ENCODE measurements around the gene ZNF786.
"Not testable (repeated sequence)": the region's sequence is repeated elsewhere in the genome, so short reads cannot be mapped to it uniquely, and the experiment has no call there.

ZNF786 gene

GRCh38 chr7:149041350-149041749 is 49.2 kb downstream of the ZNF786 start:
- Histone ChIP-seq H3K18ac (ENCODE audit: low read length) (no peak overlapping the region), H3K4me2 (ENCODE audit: insufficient read depth, low read length, poor library complexity, severe bottlenecking) (no peak overlapping the region), H3K4ac (ENCODE audit: low read length) (no peak overlapping the region), H2BK15ac (ENCODE audit: low read length) (no peak overlapping the region), H2AK5ac (ENCODE audit: low read depth, low read length) (no peak overlapping the region), H3K4me3 (ENCODE audit: low read length in 2 of 2) (no peak overlapping the region), H3K36me3 (replicated peaks in 1 of 2; ENCODE audit: control insufficient read depth in 2 of 2, insufficient read depth in 2 of 2, low read length in 2 of 2) (no peaks in the 10 kb centered on the region), H3K14ac (ENCODE audit: low read length) (no peak overlapping the region), H3K27me3 (ENCODE audit: control insufficient read depth in 3 of 3, insufficient read depth in 3 of 3, low read depth in 1 of 3, low read length in 3 of 3) (no peaks in the 10 kb centered on the region), H3K9me3 (replicated peaks in 1 of 2; ENCODE audit: control insufficient read depth in 2 of 2, insufficient read depth in 1 of 2, low read depth in 1 of 2, low read length in 2 of 2) (peaks cover 0 to 4% of the 10 kb centered on the region in 2 donors), H3K4me1 (ENCODE audit: control insufficient read depth in 2 of 2, insufficient read depth in 1 of 2, low read depth in 1 of 2, low read length in 2 of 2) (peaks cover 0 to 1% of the 10 kb centered on the region in 2 donors), H2BK120ac (ENCODE audit: low read depth, low read length) (no peak overlapping the region), H3K23ac (ENCODE audit: low read depth, low read length, poor library complexity) (no peak overlapping the region), H2BK5ac (ENCODE audit: low read length) (no peak overlapping the region), H3K9ac (ENCODE audit: low read depth, low read length, poor library complexity) (no peak overlapping the region), H2BK12ac (ENCODE audit: low read length) (no peak overlapping the region), H2AFZ (ENCODE audit: low read length) (no peak overlapping the region), H4K91ac (ENCODE audit: low read depth, low read length, poor library complexity) (no peak overlapping the region), H3K27ac (replicated peaks; ENCODE audit: low read length) (no peak overlapping the region), H3K79me1 (ENCODE audit: low read depth, low read length) (no peaks in the 10 kb centered on the region), H4K8ac (ENCODE audit: low read depth, low read length) (no peak overlapping the region)
- WGBS, 2 donors (ENCODE audit: extremely low coverage in 2 of 2, insufficient read length in 2 of 2, insufficient replicate concordance in 1 of 2): no CpG with 5 or more reads among the region's 5 CpGs
- DNase-seq (ENCODE audit: low spot score): no peak

GRCh38 chr7:149038641-149039040 is 51.9 kb downstream of the ZNF786 start:
- H2BK15ac ChIP-seq (ENCODE audit: low read length); H3K9me3 ChIP-seq (replicated peaks in 1 of 2; ENCODE audit: control insufficient read depth in 2 of 2, insufficient read depth in 1 of 2, low read depth in 1 of 2, low read length in 2 of 2); H3K4me2 ChIP-seq (ENCODE audit: insufficient read depth, low read length, poor library complexity, severe bottlenecking); H3K79me1 ChIP-seq (ENCODE audit: low read depth, low read length); H3K4ac ChIP-seq (ENCODE audit: low read length); H3K23ac ChIP-seq (ENCODE audit: low read depth, low read length, poor library complexity); H3K9ac ChIP-seq (ENCODE audit: low read depth, low read length, poor library complexity); H2AK5ac ChIP-seq (ENCODE audit: low read depth, low read length); DNase-seq (ENCODE audit: low spot score); H3K27me3 ChIP-seq (ENCODE audit: control insufficient read depth in 3 of 3, insufficient read depth in 3 of 3, low read depth in 1 of 3, low read length in 3 of 3); H2BK120ac ChIP-seq (ENCODE audit: low read depth, low read length); H2BK5ac ChIP-seq (ENCODE audit: low read length); H4K8ac ChIP-seq (ENCODE audit: low read depth, low read length); H2AFZ ChIP-seq (ENCODE audit: low read length); H4K91ac ChIP-seq (ENCODE audit: low read depth, low read length, poor library complexity); H3K36me3 ChIP-seq (replicated peaks in 1 of 2; ENCODE audit: control insufficient read depth in 2 of 2, insufficient read depth in 2 of 2, low read length in 2 of 2); H2BK12ac ChIP-seq (ENCODE audit: low read length); H3K4me3 ChIP-seq (ENCODE audit: low read length in 2 of 2); H3K18ac ChIP-seq (ENCODE audit: low read length); H3K4me1 ChIP-seq (ENCODE audit: control insufficient read depth in 2 of 2, insufficient read depth in 1 of 2, low read depth in 1 of 2, low read length in 2 of 2); H3K27ac ChIP-seq (replicated peaks; ENCODE audit: low read length); H3K14ac ChIP-seq (ENCODE audit: low read length): not testable (repeated sequence)
- WGBS, 2 donors (ENCODE audit: extremely low coverage in 2 of 2, insufficient read length in 2 of 2, insufficient replicate concordance in 1 of 2): no CpG with 5 or more reads among the region's 32 CpGs

- H3K23ac ChIP-seq (ENCODE audit: low read depth, low read length, poor library complexity): no peak overlapping the region
- H2AK5ac ChIP-seq (ENCODE audit: low read depth, low read length): no peak overlapping the region
- no peak overlapping the region for H2BK5ac ChIP-seq (ENCODE audit: low read length)
- H2AFZ ChIP-seq (ENCODE audit: low read length): no peak overlapping the region
- WGBS, 2 donors (ENCODE audit: extremely low coverage in 2 of 2, insufficient read length in 2 of 2, insufficient replicate concordance in 1 of 2): no CpG with 5 or more reads among the region's 1 CpG
- no peaks in the 10 kb centered on the region for H3K36me3 ChIP-seq (replicated peaks in 1 of 2; ENCODE audit: control insufficient read depth in 2 of 2, insufficient read depth in 2 of 2, low read length in 2 of 2)
- no peak overlapping the region for H4K8ac ChIP-seq (ENCODE audit: low read depth, low read length)
- no peak for DNase-seq (ENCODE audit: low spot score)
- H2BK120ac ChIP-seq (ENCODE audit: low read depth, low read length): no peak overlapping the region
- no peak overlapping the region for H2BK15ac ChIP-seq (ENCODE audit: low read length)
- H3K27ac ChIP-seq (replicated peaks; ENCODE audit: low read length): no peak overlapping the region
- no peak overlapping the region for H3K4ac ChIP-seq (ENCODE audit: low read length)
- H3K9ac ChIP-seq (ENCODE audit: low read depth, low read length, poor library complexity): no peak overlapping the region
- H3K4me3 ChIP-seq (ENCODE audit: low read length in 2 of 2): no peak overlapping the region
- H3K18ac ChIP-seq (ENCODE audit: low read length): no peak overlapping the region
- H3K14ac ChIP-seq (ENCODE audit: low read length): no peak overlapping the region
- no peak overlapping the region for H4K91ac ChIP-seq (ENCODE audit: low read depth, low read length, poor library complexity)
- H3K9me3 ChIP-seq (replicated peaks in 1 of 2; ENCODE audit: control insufficient read depth in 2 of 2, insufficient read depth in 1 of 2, low read depth in 1 of 2, low read length in 2 of 2): peaks cover 0 to 2% of the 10 kb centered on the region in 2 donors
- no peaks in the 10 kb centered on the region for H3K79me1 ChIP-seq (ENCODE audit: low read depth, low read length)
- H3K4me2 ChIP-seq (ENCODE audit: insufficient read depth, low read length, poor library complexity, severe bottlenecking): no peak overlapping the region
- H3K4me1 ChIP-seq (ENCODE audit: control insufficient read depth in 2 of 2, insufficient read depth in 1 of 2, low read depth in 1 of 2, low read length in 2 of 2): no peaks in the 10 kb centered on the region
- H2BK12ac ChIP-seq (ENCODE audit: low read length): no peak overlapping the region
- no peaks in the 10 kb centered on the region for H3K27me3 ChIP-seq (ENCODE audit: control insufficient read depth in 3 of 3, insufficient read depth in 3 of 3, low read depth in 1 of 3, low read length in 3 of 3)
Measured at GRCh38 chr7:149036676-149037075, 53.8 kb downstream of the ZNF786 start.

- H3K4me1 ChIP-seq (ENCODE audit: control insufficient read depth in 2 of 2, insufficient read depth in 1 of 2, low read depth in 1 of 2, low read length in 2 of 2): peaks cover 4 to 5% of the 10 kb centered on the region in 2 donors
- H3K36me3 ChIP-seq (replicated peaks in 1 of 2; ENCODE audit: control insufficient read depth in 2 of 2, insufficient read depth in 2 of 2, low read length in 2 of 2): peaks cover 0 to 2% of the 10 kb centered on the region in 2 donors
- H4K91ac ChIP-seq (ENCODE audit: low read depth, low read length, poor library complexity): no peak overlapping the region
- no peak overlapping the region for H3K4me2 ChIP-seq (ENCODE audit: insufficient read depth, low read length, poor library complexity, severe bottlenecking)
- H2AK5ac ChIP-seq (ENCODE audit: low read depth, low read length): no peak overlapping the region
- H3K14ac ChIP-seq (ENCODE audit: low read length): no peak overlapping the region
- no peak overlapping the region for H3K27ac ChIP-seq (replicated peaks; ENCODE audit: low read length)
- H3K79me1 ChIP-seq (ENCODE audit: low read depth, low read length): no peaks in the 10 kb centered on the region
- H3K9ac ChIP-seq (ENCODE audit: low read depth, low read length, poor library complexity): no peak overlapping the region
- WGBS, 2 donors (ENCODE audit: extremely low coverage in 2 of 2, insufficient read length in 2 of 2, insufficient replicate concordance in 1 of 2): no CpG with 5 or more reads among the region's 3 CpGs
- H2BK120ac ChIP-seq (ENCODE audit: low read depth, low read length): no peak overlapping the region
- no peak overlapping the region for H3K18ac ChIP-seq (ENCODE audit: low read length)
- no peaks in the 10 kb centered on the region for H3K27me3 ChIP-seq (ENCODE audit: control insufficient read depth in 3 of 3, insufficient read depth in 3 of 3, low read depth in 1 of 3, low read length in 3 of 3)
- H3K23ac ChIP-seq (ENCODE audit: low read depth, low read length, poor library complexity): no peak overlapping the region
- no peak overlapping the region for H4K8ac ChIP-seq (ENCODE audit: low read depth, low read length)
- H2BK15ac ChIP-seq (ENCODE audit: low read length): no peak overlapping the region
- no peak for DNase-seq (ENCODE audit: low spot score)
- no peak overlapping the region for H2BK12ac ChIP-seq (ENCODE audit: low read length)
- no peaks in the 10 kb centered on the region for H3K9me3 ChIP-seq (replicated peaks in 1 of 2; ENCODE audit: control insufficient read depth in 2 of 2, insufficient read depth in 1 of 2, low read depth in 1 of 2, low read length in 2 of 2)
- no peak overlapping the region for H2BK5ac ChIP-seq (ENCODE audit: low read length)
- no peak overlapping the region for H2AFZ ChIP-seq (ENCODE audit: low read length)
- no peak overlapping the region for H3K4me3 ChIP-seq (ENCODE audit: low read length in 2 of 2)
- H3K4ac ChIP-seq (ENCODE audit: low read length): no peak overlapping the region
Measured at GRCh38 chr7:149031353-149031910, 59.1 kb downstream of the ZNF786 start.
